ENCODE results near the gene TUSC2. TPM values are rescaled to one million over a fixed set of nuclear protein-coding genes. Genes with fewer than 3 reads are reported as not detected.

The TUSC2 gene
- total and polyA plus RNA-seq, 2 of the 8 experiments (the other 6 are each of a cell fraction or from before 2014, with no cell fraction given) = 33.3 to 65.4 TPM

GRCh38 chr3:50318163-50318562 is 9.9 kb downstream of the TUSC2 start (continued):
- TF ChIP-seq ATF3 (IDR thresholded peaks at IDR 0.05; ENCODE audit: insufficient read depth, low read depth, low read length) (no peak), SP1 (IDR thresholded peaks at IDR 0.05; ENCODE audit: low read depth, low read length) (no peak), SRF (IDR thresholded peaks at IDR 0.05; ENCODE audit: low read depth, low read length) (no peak)
